Measurements from ENCODE around the gene GALNT11.

The GALNT11 gene

DNA sequence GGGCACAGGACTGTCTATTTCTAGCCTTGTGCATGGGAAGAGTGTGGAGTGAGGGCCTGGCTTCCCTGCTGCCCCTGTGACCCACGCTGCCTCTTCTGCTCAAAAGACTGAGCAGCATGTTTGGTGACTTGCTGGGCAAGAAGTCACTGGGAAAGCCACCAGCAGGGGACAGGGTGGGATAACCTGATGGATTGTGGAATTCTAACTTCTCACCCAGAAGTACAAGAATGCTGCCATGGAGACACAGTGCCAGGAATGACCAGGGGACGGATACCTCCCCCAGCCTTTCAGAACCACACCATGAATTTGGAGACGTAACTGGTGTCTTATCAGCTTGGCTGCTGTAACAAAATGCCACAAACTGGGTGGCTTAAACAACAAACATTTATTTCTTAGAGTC, 40.9 kb upstream of the GALNT11 start:
- TF ChIP-seq FOXP2 (optimal IDR thresholded peaks at IDR 0.05; ENCODE audit: borderline replicate concordance, extremely low read depth, extremely low read length, insufficient read depth) (no peak), TAF1 (IDR thresholded peaks at IDR 0.05; ENCODE audit: borderline replicate concordance, insufficient read depth, low read length) (no peak), POLR2AphosphoS5 (IDR thresholded peaks at IDR 0.05; ENCODE audit: low read depth, low read length) (no peak), SIN3A (IDR thresholded peaks at IDR 0.05; ENCODE audit: borderline replicate concordance, insufficient read depth, low read length) (no peak)
- TF ChIP-seq, protein P1, sequence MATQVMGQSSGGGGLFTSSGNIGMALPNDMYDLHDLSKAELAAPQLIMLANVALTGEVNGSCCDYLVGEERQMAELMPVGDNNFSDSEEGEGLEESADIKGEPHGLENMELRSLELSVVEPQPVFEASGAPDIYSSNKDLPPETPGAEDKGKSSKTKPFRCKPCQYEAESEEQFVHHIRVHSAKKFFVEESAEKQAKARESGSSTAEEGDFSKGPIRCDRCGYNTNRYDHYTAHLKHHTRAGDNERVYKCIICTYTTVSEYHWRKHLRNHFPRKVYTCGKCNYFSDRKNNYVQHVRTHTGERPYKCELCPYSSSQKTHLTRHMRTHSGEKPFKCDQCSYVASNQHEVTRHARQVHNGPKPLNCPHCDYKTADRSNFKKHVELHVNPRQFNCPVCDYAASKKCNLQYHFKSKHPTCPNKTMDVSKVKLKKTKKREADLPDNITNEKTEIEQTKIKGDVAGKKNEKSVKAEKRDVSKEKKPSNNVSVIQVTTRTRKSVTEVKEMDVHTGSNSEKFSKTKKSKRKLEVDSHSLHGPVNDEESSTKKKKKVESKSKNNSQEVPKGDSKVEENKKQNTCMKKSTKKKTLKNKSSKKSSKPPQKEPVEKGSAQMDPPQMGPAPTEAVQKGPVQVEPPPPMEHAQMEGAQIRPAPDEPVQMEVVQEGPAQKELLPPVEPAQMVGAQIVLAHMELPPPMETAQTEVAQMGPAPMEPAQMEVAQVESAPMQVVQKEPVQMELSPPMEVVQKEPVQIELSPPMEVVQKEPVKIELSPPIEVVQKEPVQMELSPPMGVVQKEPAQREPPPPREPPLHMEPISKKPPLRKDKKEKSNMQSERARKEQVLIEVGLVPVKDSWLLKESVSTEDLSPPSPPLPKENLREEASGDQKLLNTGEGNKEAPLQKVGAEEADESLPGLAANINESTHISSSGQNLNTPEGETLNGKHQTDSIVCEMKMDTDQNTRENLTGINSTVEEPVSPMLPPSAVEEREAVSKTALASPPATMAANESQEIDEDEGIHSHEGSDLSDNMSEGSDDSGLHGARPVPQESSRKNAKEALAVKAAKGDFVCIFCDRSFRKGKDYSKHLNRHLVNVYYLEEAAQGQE (IDR thresholded peaks at IDR 0.05; ENCODE audit: insufficient read depth in 1 of 2, low read depth in 2 of 2, low read length in 2 of 2), result no peak

DNA sequence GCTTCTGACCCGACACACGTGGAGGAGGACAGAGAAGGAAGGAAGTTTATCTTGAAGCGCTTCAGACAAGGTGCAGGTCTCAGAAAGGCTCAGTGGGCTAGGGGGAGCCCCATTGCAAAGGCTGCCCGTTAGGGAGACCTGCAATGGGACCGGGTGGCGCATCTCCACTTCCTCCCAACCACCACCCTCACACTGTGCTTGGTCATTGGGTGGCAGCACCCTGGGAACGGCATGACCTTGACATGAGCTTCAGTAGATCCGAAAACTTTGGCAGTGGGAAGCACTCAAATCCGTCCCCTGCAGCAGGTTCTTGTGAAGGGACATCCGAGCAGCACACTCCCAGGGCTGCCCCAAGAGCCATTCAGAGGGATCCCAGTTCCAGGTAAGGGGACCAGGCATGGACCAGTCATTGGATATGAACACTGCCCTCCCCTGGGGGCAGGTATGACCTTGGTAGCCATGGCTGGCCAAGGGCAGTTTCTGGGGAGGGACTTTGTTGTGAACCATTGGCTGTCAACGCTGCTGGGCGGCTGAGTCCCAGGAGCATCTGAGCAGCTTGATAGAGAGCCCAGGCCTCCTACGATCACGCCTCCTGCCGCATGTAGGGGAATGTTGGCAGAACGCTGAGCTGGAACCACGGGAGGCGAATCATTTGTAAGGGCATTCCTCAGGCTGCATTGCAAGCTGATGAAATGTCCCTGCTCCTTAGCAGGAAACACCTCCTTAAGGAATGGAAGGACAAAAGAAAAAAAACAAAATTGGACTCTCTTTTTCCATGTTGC, 37.5 kb upstream of the GALNT11 start:
- TF ChIP-seq SIN3A (IDR thresholded peaks at IDR 0.05; ENCODE audit: borderline replicate concordance, insufficient read depth, low read length) (no peak), TAF1 (IDR thresholded peaks at IDR 0.05; ENCODE audit: borderline replicate concordance, insufficient read depth, low read length) (no peak), POLR2AphosphoS5 (IDR thresholded peaks at IDR 0.05; ENCODE audit: low read depth, low read length) (no peak), FOXP2 (optimal IDR thresholded peaks at IDR 0.05; ENCODE audit: borderline replicate concordance, extremely low read depth, extremely low read length, insufficient read depth) (no peak)
- TF ChIP-seq, protein P1 (IDR thresholded peaks at IDR 0.05; ENCODE audit: insufficient read depth in 1 of 2, low read depth in 2 of 2, low read length in 2 of 2), result no peak

DNA sequence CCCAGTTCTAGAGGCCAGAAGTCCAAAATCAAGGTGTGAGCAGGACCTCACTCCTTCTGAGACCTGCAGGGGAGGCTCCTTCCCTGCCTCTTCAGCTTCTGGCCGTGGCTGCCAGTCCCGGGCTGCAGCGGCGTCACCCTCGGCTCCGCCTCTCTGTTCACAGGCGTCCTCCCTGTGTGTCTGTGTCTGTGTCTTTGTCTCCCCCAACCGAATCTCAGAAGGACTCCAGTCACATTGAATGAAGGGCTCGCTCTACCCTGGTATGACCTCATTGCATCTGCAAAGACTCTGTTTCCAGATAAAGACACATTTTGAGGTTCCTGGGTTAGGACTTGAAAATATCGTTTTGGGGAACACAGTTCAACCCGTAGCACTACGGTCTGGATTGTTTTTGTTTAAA, 33.1 kb upstream of the GALNT11 start:
- TF ChIP-seq, protein P1 (IDR thresholded peaks at IDR 0.05; ENCODE audit: insufficient read depth in 1 of 2, low read depth in 2 of 2, low read length in 2 of 2), result no peak
- TF ChIP-seq SIN3A (IDR thresholded peaks at IDR 0.05; ENCODE audit: borderline replicate concordance, insufficient read depth, low read length) (no peak), TAF1 (IDR thresholded peaks at IDR 0.05; ENCODE audit: borderline replicate concordance, insufficient read depth, low read length) (no peak), POLR2AphosphoS5 (IDR thresholded peaks at IDR 0.05; ENCODE audit: low read depth, low read length) (no peak), FOXP2 (optimal IDR thresholded peaks at IDR 0.05; ENCODE audit: borderline replicate concordance, extremely low read depth, extremely low read length, insufficient read depth) (no peak)

DNA sequence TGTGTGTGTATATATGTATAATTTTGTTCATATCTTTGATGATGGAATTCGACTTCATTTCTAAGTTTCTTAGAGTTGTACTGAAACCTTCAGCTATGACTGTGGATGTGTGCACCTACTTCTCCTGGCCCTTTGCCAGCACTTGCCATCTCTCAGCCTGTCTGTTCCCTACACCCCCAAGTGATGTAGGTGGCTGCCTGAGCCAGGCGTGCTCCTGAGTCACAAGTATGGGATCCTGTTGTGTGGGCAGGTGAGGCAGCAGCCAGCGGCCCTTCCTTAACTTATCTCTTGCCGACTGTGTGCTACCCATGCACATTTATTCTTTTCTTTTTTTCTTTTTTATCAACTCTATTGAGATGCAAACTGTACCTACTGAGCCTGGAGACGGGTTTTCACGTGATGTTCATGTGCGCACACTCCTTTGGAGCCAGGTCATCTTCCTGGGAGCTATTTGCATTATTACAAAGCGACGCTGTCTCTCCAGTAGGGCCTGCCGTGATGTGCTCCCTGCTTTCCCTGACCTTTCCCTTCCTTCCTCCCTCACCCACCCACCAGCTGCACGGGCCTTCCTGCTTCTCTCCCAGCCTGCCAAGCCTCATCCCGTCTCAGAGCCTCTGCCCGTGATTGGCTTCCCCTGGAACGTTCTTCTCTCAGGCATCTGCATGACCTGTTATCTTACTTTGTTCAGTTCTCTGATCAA, 31.3 kb upstream of the GALNT11 start:
- TF ChIP-seq FOXP2 (optimal IDR thresholded peaks at IDR 0.05; ENCODE audit: borderline replicate concordance, extremely low read depth, extremely low read length, insufficient read depth) (no peak), SIN3A (IDR thresholded peaks at IDR 0.05; ENCODE audit: borderline replicate concordance, insufficient read depth, low read length) (no peak)
- TF ChIP-seq, protein P1 (IDR thresholded peaks at IDR 0.05; ENCODE audit: insufficient read depth in 1 of 2, low read depth in 2 of 2, low read length in 2 of 2), result no peak

Measured in PFSK-1 (cell line).